Gastrocnemius medialis (tissue), 4 donors: Measurements from ENCODE around the gene ZNF497. TPM values are rescaled to one million over a fixed set of nuclear protein-coding genes. Genes with fewer than 3 reads are reported as not detected.
"Not testable (repeated sequence)": the region's sequence is repeated elsewhere in the genome, so short reads cannot be mapped to it uniquely, and the experiment has no call there.

ENCODE experiments used
- ATAC-seq, 2 donors: fragments of 150-250 bp; one replicate each; pipeline ENCODE4 v1.9.1; 2016
- DNase-seq, 2 donors: peaks; one replicate each; pipeline ENCODE4 v3.0.0-alpha.2; 2019
- H3K27ac ChIP-seq, 4 donors: fragments of 200-600 bp; sonication (generic); 1 replicate in 1 of 4; 2 replicates in 3 of 4; pipeline ENCODE4 v1.5.1; 2016 to 2018; ENCODE audit warnings: mild to moderate bottlenecking in 2 of 4, moderate library complexity in 1 of 4
- H3K27me3 ChIP-seq, 3 donors: fragments of 200-600 bp; sonication (generic) in 2 of 3; 1 replicate in 1 of 3; 2 replicates in 2 of 3; pipeline versions ENCODE4 v1.5.1 to v1.6.0; 2016 to 2019; ENCODE audit warnings: mild to moderate bottlenecking in 1 of 3, moderate library complexity in 1 of 3
- H3K36me3 ChIP-seq, 2 donors: fragments of 200-600 bp; sonication (generic) in 1 of 2; one replicate each; pipeline ENCODE4 v1.5.1; 2017 to 2018
- H3K4me1 ChIP-seq, 2 donors: fragments of 200-600 bp; sonication (generic) in 1 of 2; one replicate each; pipeline ENCODE4 v1.5.1; 2016 to 2017; ENCODE audit warnings: mild to moderate bottlenecking in 2 of 2
- H3K4me3 ChIP-seq, 4 donors: fragments of 200-600 bp; sonication (generic) in 3 of 4; 1 replicate in 1 of 4; 2 replicates in 3 of 4; pipeline ENCODE4 v1.5.1; 2016 to 2019; ENCODE audit warnings: mild to moderate bottlenecking in 2 of 4
- H3K9me3 ChIP-seq, 3 donors: fragments of 200-600 bp; sonication (generic) in 2 of 3; 1 replicate in 1 of 3; 2 replicates in 2 of 3; pipeline ENCODE4 v1.5.1; 2016 to 2019
- POLR2A ChIP-seq, 2 donors: fragments of 450-650 bp; IDR thresholded peaks; one replicate each; pipeline ENCODE4 v1.6.1; 2017; ENCODE audit warnings: antibody characterized with exemption in 2 of 2, mild to moderate bottlenecking in 2 of 2, moderate library complexity in 2 of 2
- in situ Hi-C, 4 donors: fragments of 200-750 bp; cut with MboI; loops; one replicate each; pipeline versions ENCODE4 v1.15.0 to v1.8.0; 2017; ENCODE audit warnings: low sequenced_read_pairs in 4 of 4
- intact Hi-C: fragments of 100-400 bp; cut with DNase I; formaldehyde crosslinking; loops from one replicate; pipeline ENCODE4 v1.15.1; 2023; ENCODE audit warnings: low total_unique reads
- total RNA-seq, 4 donors: library from RNA; depleted of rRNA; stranded (reverse); fragments of >200 nt; gene quantifications; one replicate each; pipeline versions ENCODE4 v1.1.0 to v1.2.3, GENCODE V29; 2016
- TF ChIP-seq, protein P1 (sequence below), 5 experiments: fragments of 450-650 bp in 3 of 5; fragments of 200-600 bp in 2 of 5; sonication (generic) in 2 of 5; IDR thresholded peaks in 4 of 5; conservative IDR thresholded peaks in 1 of 5; 1 replicate in 4 of 5; 2 replicates in 1 of 5; pipeline ENCODE4 v1.5.1; 2016 to 2019; ENCODE audit warnings: antibody characterized with exemption in 5 of 5, mild to moderate bottlenecking in 3 of 5, moderate library complexity in 3 of 5

ZNF497 gene
- total RNA-seq, 4 donors from 2014 or later = 0.07 to 0.87 (median 0.36) TPM; not detected in 1

DNA sequence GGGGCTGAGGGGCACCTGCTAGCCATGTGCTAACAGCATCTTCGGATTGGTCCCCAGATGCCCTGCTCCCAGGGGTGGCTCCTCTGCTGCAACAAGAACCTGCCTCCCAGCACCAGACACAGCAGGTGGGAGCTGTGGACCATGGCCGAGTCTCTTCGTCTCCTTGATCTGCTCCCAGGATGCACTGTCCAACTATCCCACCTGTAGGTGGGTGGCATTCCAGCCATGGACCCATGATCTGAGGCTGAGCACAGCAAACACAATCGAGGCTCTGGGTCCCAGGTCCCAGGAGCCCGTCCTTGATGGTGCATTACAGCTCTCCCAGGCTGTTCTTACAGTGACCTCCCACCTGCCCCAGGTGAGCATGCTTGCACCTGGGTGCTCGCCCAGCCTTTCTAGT is 16.7 kb upstream of the ZNF497 start:
- ATAC-seq (no peak), DNase-seq (no peak)
- H3K4me1 ChIP-seq = peaks cover 20 to 23% of the 10 kb centered on the region in 2 donors
- no peak for TF ChIP-seq POLR2A (IDR thresholded peaks at IDR 0.05)
- TF ChIP-seq, protein P1, sequence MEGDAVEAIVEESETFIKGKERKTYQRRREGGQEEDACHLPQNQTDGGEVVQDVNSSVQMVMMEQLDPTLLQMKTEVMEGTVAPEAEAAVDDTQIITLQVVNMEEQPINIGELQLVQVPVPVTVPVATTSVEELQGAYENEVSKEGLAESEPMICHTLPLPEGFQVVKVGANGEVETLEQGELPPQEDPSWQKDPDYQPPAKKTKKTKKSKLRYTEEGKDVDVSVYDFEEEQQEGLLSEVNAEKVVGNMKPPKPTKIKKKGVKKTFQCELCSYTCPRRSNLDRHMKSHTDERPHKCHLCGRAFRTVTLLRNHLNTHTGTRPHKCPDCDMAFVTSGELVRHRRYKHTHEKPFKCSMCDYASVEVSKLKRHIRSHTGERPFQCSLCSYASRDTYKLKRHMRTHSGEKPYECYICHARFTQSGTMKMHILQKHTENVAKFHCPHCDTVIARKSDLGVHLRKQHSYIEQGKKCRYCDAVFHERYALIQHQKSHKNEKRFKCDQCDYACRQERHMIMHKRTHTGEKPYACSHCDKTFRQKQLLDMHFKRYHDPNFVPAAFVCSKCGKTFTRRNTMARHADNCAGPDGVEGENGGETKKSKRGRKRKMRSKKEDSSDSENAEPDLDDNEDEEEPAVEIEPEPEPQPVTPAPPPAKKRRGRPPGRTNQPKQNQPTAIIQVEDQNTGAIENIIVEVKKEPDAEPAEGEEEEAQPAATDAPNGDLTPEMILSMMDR (IDR thresholded peaks at IDR 0.05 in 4 of 5, conservative IDR thresholded peaks at IDR 0.05 in 1 of 5) = no peak
- H3K4me3 ChIP-seq = no peak overlapping the region
- in situ Hi-C loops (no loop called here), intact Hi-C loops (no loop called here)
- H3K9me3 ChIP-seq = no peaks in the 10 kb centered on the region
- H3K27me3 ChIP-seq = no peaks in the 10 kb centered on the region
- H3K36me3 ChIP-seq = no peaks in the 10 kb centered on the region
- no peak overlapping the region for H3K27ac ChIP-seq

DNA sequence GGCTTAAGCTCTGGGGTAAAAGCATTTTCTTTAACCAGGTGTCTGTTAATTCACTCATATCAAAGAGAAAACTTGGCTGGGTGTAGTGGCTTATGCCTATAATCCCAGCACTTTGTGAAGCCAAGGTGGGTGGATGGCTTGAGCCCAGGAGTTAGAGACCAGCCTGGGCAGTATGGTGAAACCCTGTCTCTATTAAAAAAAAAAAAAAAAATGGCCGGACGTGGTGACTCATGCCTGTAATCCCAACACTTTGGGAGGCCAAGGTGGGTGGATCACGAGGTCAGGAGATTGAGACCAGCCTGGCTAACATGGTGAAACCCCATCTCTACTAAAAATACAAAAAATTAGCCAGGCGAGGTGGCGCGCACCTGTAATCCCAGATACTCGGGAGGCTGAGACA is 14.2 kb upstream of the ZNF497 start:
- DNase-seq, H3K9me3 ChIP-seq, ATAC-seq, H3K4me3 ChIP-seq, intact Hi-C loops, H3K36me3 ChIP-seq, H3K27ac ChIP-seq, H3K27me3 ChIP-seq, in situ Hi-C loops: not testable (repeated sequence)
- H3K4me1 ChIP-seq = peaks cover 15 to 18% of the 10 kb centered on the region in 2 donors

DNA sequence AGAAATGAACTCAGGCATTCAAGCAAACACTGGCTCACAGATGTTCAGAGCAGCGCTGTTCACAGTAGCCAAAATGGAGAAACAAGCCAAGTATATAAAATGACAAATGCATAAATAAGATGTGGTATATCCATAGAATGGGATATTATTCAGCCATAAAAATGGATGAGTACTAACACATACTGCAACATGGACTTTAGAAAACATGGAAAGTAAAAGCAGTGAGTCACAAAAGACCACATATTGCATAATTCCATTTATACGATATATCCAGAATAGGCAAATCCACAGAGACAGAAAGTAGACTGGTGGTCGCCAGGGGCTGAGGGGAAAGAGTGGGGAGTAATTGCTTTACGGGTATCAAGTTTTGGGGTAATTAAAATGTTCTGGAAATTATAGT is 11.6 kb upstream of the ZNF497 start:
- no peak overlapping the region for H3K4me3 ChIP-seq
- ATAC-seq (no peak), DNase-seq (no peak)
- H3K27me3 ChIP-seq = no peaks in the 10 kb centered on the region
- H3K27ac ChIP-seq = no peak overlapping the region
- no peaks in the 10 kb centered on the region for H3K9me3 ChIP-seq
- no peaks in the 10 kb centered on the region for H3K36me3 ChIP-seq
- in situ Hi-C loops = no loop called here
- intact Hi-C loops = no loop called here
- peaks cover under 1 to 2% of the 10 kb centered on the region in 2 donors for H3K4me1 ChIP-seq
- TF ChIP-seq, protein P1 (IDR thresholded peaks at IDR 0.05 in 4 of 5, conservative IDR thresholded peaks at IDR 0.05 in 1 of 5) = no peak

DNA sequence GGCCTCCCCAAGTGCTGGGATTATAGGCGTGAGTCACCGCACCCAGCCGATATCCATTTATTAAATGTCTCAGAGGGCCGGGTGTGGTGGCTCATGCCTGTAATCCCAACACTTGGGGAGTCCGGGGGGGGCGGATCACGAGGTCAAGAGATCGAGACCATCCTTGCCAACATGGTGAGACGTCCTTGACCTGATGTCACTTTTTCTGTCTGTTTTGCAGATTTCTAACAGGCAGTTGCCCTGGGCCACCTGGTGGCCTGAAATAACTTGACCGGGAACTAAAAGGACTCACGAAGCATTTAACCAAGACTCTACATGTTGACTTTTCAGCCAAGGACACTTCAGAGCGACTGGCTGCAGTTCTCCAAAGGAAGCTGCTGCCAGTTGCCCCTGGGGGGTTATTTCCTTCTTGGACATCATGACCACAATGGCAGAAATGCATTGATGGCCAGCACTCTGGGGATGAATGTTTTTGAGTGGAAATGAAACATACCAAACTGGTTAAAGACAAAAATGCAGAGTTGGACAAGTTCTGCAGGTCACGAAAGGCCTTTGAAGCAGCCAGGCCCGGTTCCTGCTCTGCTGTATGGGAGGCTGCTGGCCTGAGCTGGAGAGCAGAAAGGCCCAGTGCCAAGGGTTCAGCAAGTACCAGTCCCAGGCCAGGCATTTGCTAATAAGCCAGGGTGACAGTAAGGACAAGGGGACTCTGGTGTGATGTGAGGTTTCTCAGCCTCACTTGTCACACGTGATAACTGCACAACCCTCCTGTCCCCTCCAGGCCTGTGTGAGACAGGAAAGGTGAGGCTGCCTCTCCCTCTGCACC is 10.0 kb upstream of the ZNF497 start:
- in situ Hi-C loops (no loop called here), intact Hi-C loops (no loop called here)
- Histone ChIP-seq H3K4me1 (no peaks in the 10 kb centered on the region), H3K27ac (no peak overlapping the region), H3K27me3 (no peaks in the 10 kb centered on the region), H3K36me3 (no peaks in the 10 kb centered on the region), H3K4me3 (no peak overlapping the region), H3K9me3 (no peaks in the 10 kb centered on the region)
- ATAC-seq (no peak), DNase-seq (no peak)
- TF ChIP-seq POLR2A (IDR thresholded peaks at IDR 0.05) = no peak
- TF ChIP-seq, protein P1 (IDR thresholded peaks at IDR 0.05 in 4 of 5, conservative IDR thresholded peaks at IDR 0.05 in 1 of 5) = no peak

DNA sequence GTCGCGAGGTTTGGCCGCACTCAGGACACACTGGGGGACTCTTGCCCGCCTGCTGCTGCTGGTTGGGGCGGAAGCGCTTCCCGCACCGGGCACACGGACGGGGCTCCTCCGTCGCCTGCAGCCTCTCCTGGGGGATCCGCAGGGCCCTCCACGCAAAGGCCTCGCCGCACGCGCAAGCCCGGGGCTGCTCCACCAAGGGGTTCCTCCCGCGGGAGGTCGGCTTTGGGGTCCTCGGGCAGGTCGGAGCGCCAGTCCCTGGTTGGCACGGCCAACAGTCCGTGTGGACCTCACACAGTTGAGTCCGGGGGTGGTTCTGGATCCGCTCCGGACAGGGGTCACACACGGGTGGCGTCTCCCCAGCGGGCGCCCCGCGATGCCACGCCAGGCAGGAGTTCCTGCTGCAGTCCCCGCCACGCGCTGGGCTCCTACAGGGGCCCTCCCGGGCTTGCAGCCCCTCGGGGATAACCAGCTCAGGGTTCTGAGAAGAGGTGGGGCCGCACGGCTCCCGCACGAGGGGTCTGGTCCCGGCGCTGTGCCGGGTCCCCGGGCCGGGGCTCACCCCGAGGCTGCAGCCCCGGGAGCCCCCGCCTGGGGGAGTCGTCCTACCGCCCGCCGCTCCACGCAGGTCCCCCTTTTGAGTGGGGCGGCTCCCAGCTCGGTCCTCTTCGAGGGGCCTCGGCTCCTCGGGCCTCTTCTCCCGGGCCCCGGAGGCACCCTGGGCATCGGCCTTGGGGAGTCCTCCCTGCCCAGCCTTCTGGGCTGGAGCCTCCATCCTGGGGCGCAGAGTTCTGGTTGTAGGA is 6.2 kb upstream of the ZNF497 start:
- no peaks in the 10 kb centered on the region for H3K4me1 ChIP-seq

More for the DNA sequence above, 6.2 kb upstream of the ZNF497 start:
- Histone ChIP-seq H3K4me3 (no peak overlapping the region), H3K9me3 (no peaks in the 10 kb centered on the region), H3K27me3 (no peaks in the 10 kb centered on the region), H3K36me3 (no peaks in the 10 kb centered on the region), H3K27ac (no peak overlapping the region)
- in situ Hi-C loops (no loop called here), intact Hi-C loops (no loop called here)
- ATAC-seq (no peak), DNase-seq (no peak)
- no peak for TF ChIP-seq POLR2A (IDR thresholded peaks at IDR 0.05)
- TF ChIP-seq, protein P1 (IDR thresholded peaks at IDR 0.05 in 4 of 5, conservative IDR thresholded peaks at IDR 0.05 in 1 of 5) = no peak
